AG04449 (cell line): ENCODE results near the gene PRMT7.
A peak's percentile ranks its signal among the peaks of the same experiment; 100 is the strongest.

Source experiments
- CTCF ChIA-PET: fragments of 350-600 bp; formaldehyde crosslinking; extraction: SDS; loops from one replicate; lab custom pipeline; 2021; ENCODE audit warnings: antibody characterized with exemption; lab: Yijun Ruan, JAX
- POLR2A ChIA-PET: fragments of 400-600, 350-600 bp; formaldehyde crosslinking; extraction: SDS; loops from one replicate; lab custom pipeline; 2020; ENCODE audit warnings: antibody characterized with exemption, inconsistent platforms; lab: Yijun Ruan, JAX
- DNase-seq: peaks from one replicate; pipeline ENCODE4 v3.0.0-alpha.2; 2010; ENCODE audit warnings: low read depth, low spot score
- H3K4me3 ChIP-seq: 2 replicates; pipeline ENCODE4 v1.5.1; 2011; ENCODE audit warnings: low read depth, mild to moderate bottlenecking, control low read depth, low read length
- CTCF ChIP-seq: IDR thresholded peaks from one replicate; pipeline ENCODE4 v1.5.1; 2011; ENCODE audit warnings: mild to moderate bottlenecking, moderate library complexity, low read length, control low read depth, inconsistent platforms; ENCODE audit not compliant: insufficient read depth; ENCODE audit errors: missing control alignments

PRMT7 gene

DNA sequence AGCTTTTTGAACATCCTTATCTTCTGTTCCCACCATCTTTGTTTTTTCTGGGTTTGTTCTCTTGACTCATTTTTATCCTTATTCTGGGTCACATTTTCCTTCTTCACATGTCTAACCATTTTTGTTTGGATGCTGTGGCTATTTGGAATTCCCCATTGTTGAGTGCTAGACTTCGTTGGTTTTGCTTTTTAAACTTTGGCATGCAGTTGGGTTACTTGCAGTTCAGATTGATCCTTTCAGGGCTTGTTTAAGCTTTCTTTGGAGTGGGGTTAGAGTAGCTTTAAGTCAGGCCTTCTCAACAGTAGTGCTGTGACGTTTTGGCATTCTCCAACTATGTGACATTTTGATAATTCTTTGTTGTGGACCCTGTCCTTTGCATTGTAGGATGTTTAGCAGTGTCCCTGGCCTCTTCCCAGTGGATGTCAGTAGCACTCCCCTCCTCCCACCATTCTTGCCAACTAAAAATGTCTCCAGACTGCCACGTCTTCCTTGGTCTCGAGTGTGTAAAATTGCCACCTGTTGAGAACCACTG is 21.1 kb downstream of the PRMT7 start:
- ChIA-PET POLR2A (no interaction called here), CTCF (interaction anchor here (0.8 to 15.2 kb wide), 8 partner anchors 10 to 291 kb away, joined by 3 to 374 read pairs (median 4); partner anchors contain the start of gene SLC7A6)
- DNase-seq: peak; percentile 37
- H3K4me3 ChIP-seq: no peak overlapping the region
- TF ChIP-seq CTCF: no peak

GRCh38 chr16:68332411-68333121 is 21.7 kb downstream of the PRMT7 start:
- ChIA-PET POLR2A (no interaction called here), CTCF (interaction anchor here (0.8 to 15.2 kb wide), 9 partner anchors 11 to 292 kb away, joined by 3 to 374 read pairs (median 3); partner anchors contain the start of gene SLC7A6)
- TF ChIP-seq CTCF: no peak
- no peak for DNase-seq
- H3K4me3 ChIP-seq: no peak overlapping the region

- no peak for TF ChIP-seq CTCF
- DNase-seq: no peak
- ChIA-PET POLR2A (no interaction called here), CTCF (interaction anchor here (15.2 kb wide), 1 partner anchor 74 kb away, joined by 374 read pairs; the partner anchor contains the start of gene SLC7A6)
- H3K4me3 ChIP-seq: no peak overlapping the region
Measured at GRCh38 chr16:68335175-68335574, 24.4 kb downstream of the PRMT7 start.

- H3K4me3 ChIP-seq: no peak overlapping the region
- no peak for TF ChIP-seq CTCF
- CTCF ChIA-PET: interaction anchor here (1.2 to 2.9 kb wide), 4 partner anchors 10 to 98 kb away, joined by 4 to 17 read pairs (median 10); partner anchors contain the start of gene SLC7A6
- DNase-seq: no peak
- POLR2A ChIA-PET: no interaction called here
Measured at GRCh38 chr16:68338326-68339119, 27.7 kb downstream of the PRMT7 start.

- no peak for TF ChIP-seq CTCF
- no peak overlapping the region for H3K4me3 ChIP-seq
- CTCF ChIA-PET: interaction anchor here (0.7 to 2.9 kb wide), 5 partner anchors 10 to 99 kb away, joined by 3 to 17 read pairs (median 4); partner anchors contain the start of gene SLC7A6
- no peak for DNase-seq
- POLR2A ChIA-PET: no interaction called here
Measured at GRCh38 chr16:68339214-68339613, 28.4 kb downstream of the PRMT7 start.
